ENCODE results near the gene ORAI3. TPM values are rescaled to one million over a fixed set of nuclear protein-coding genes. Genes with fewer than 3 reads are reported as not detected.

Gene ORAI3
- total and polyA plus RNA-seq, 2 of the 13 experiments (the other 11 are each of a cell fraction or from before 2014, with no cell fraction given): 11.4 to 32.0 TPM

- peak; percentile 84; the same call in 1 of the 2 replicates for TF ChIP-seq ZBTB4 (CRISPR knock-in tag; IDR thresholded peaks at IDR 0.05; ENCODE audit: borderline replicate concordance)
- peak; percentile 79 for TF ChIP-seq HINFP (CRISPR knock-in tag; IDR thresholded peaks at IDR 0.05; ENCODE audit: low read depth)
- peak; percentile 91; the same call in 1 of the 2 replicates for TF ChIP-seq ZNF383 (CRISPR knock-in tag; IDR thresholded peaks at IDR 0.05; ENCODE audit: borderline replicate concordance)
- peak; percentile 93 for TF ChIP-seq ZBTB46 (CRISPR knock-in tag; IDR thresholded peaks at IDR 0.05; ENCODE audit: borderline replicate concordance)
- peak; percentile 89 for TF ChIP-seq ZBTB26 (CRISPR knock-in tag; IDR thresholded peaks at IDR 0.05; ENCODE audit: borderline replicate concordance)
- TF ChIP-seq DNMT1 (CRISPR knock-in tag; IDR thresholded peaks at IDR 0.05): peak; percentile 38; the same call in 1 of the 2 replicates
- peak; percentile 80; the same call in 1 of the 2 replicates for TF ChIP-seq ZFP36L2 (CRISPR knock-in tag; IDR thresholded peaks at IDR 0.05)
- TF ChIP-seq ZNF33B (CRISPR knock-in tag; IDR thresholded peaks at IDR 0.05): 0 out of 2 replicates have a peak, but pooled peaks have one; percentile 4
- TF ChIP-seq MXD4 (CRISPR knock-in tag; IDR thresholded peaks at IDR 0.05): peak; percentile 86
- TF ChIP-seq ZNF24 (IDR thresholded peaks at IDR 0.05): no peak
- peak; percentile 46; the same call in 1 of the 2 replicates for TF ChIP-seq ZNF780A (CRISPR knock-in tag; IDR thresholded peaks at IDR 0.05)
- TF ChIP-seq ZNF335 (CRISPR knock-in tag; IDR thresholded peaks at IDR 0.05): peak; percentile 94
- TF ChIP-seq FOXO1 (CRISPR knock-in tag; IDR thresholded peaks at IDR 0.05): peak; percentile 86
- TF ChIP-seq CCDC6 (CRISPR knock-in tag; IDR thresholded peaks at IDR 0.05): peak; percentile 90
- TF ChIP-seq ZSCAN29 (CRISPR knock-in tag; conservative IDR thresholded peaks at IDR 0.05): peak; percentile 85
- TF ChIP-seq KAT7 (CRISPR knock-in tag; IDR thresholded peaks at IDR 0.05; ENCODE audit: borderline replicate concordance): peak; percentile 41; the same call in 1 of the 2 replicates
- TF ChIP-seq RARA (CRISPR knock-in tag; IDR thresholded peaks at IDR 0.05): peak; percentile 90
- peak; percentile 61; the same call in 1 of the 2 replicates for TF ChIP-seq DR1 (CRISPR knock-in tag; IDR thresholded peaks at IDR 0.05)
- peak; percentile 64; the same call in 1 of the 2 replicates for TF ChIP-seq SIX4 (CRISPR knock-in tag; IDR thresholded peaks at IDR 0.05)
- peak; percentile 36 for TF ChIP-seq RBM22 (optimal IDR thresholded peaks at IDR 0.05; ENCODE audit: low read length)
- TF ChIP-seq CENPT (CRISPR knock-in tag; IDR thresholded peaks at IDR 0.05; ENCODE audit: low read depth): no peak
- TF ChIP-seq ZC3H13 (CRISPR knock-in tag; IDR thresholded peaks at IDR 0.05): peak; percentile 89; the same call in 1 of the 2 replicates
These were observed 1.0 kb downstream of the ORAI3 start (continued) for GRCh38 chr16:30949650-30950515.
